ENCODE results near the gene ZP2. TPM values are rescaled to one million over a fixed set of nuclear protein-coding genes. Genes with fewer than 3 reads are reported as not detected.
"Not testable (repeated sequence)": the region's sequence is repeated elsewhere in the genome, so short reads cannot be mapped to it uniquely, and the experiment has no call there.

The ZP2 gene
- total RNA-seq, 1 experiment from 2014 or later: not detected

- H3K27ac ChIP-seq (ENCODE audit: low read length); H3K9ac ChIP-seq (ENCODE audit: low read length); H3K9me3 ChIP-seq (ENCODE audit: low read length); H3K4me1 ChIP-seq (ENCODE audit: insufficient read depth, low read length); BruUV-seq (replicated peaks); H3K36me3 ChIP-seq (ENCODE audit: low read depth, low read length); DNase-seq; CTCF ChIA-PET; H3F3A ChIP-seq (ENCODE audit: low read length, unreplicated experiment); POLR2A ChIA-PET (ENCODE audit: unreplicated experiment); H3K27me3 ChIP-seq (ENCODE audit: low read length); H4K20me1 ChIP-seq (ENCODE audit: low read length); H3K4me2 ChIP-seq (ENCODE audit: low read length); H3K4me3 ChIP-seq (ENCODE audit: low read length); H2AFZ ChIP-seq (ENCODE audit: low read length); intact Hi-C loops (cut with micrococcal nuclease); H3K79me2 ChIP-seq (ENCODE audit: low read length); ATAC-seq; H3K9me2 ChIP-seq (replicated peaks; ENCODE audit: low read length): not testable (repeated sequence)
These were observed 59.0 kb downstream of the ZP2 start for GRCh38 chr16:21152160-21153030.

GRCh38 chr16:21150375-21151001 is 60.9 kb downstream of the ZP2 start, which contains the start of gene DNAH3:
Gene DNAH3 (minus strand): TSS chr16:21150846. CDS start chr16:21150319, 527 bp downstream.
- H2AFZ ChIP-seq (ENCODE audit: low read length): no peak within 1 kb of the TSS
- no peaks in the 10 kb centered on the region for H3K9me3 ChIP-seq (ENCODE audit: low read length)
- ChIA-PET CTCF (no interaction called here), POLR2A (ENCODE audit: unreplicated experiment) (no interaction called here)
- no peak within 1 kb of the TSS for H3K27ac ChIP-seq (ENCODE audit: low read length)
- TF ChIP-seq EZH2 (IDR thresholded peaks at IDR 0.05; ENCODE audit: low read length, unreplicated experiment): no peak
- TF ChIP-seq CTCF (conservative IDR thresholded peaks at IDR 0.05; ENCODE audit: low read depth, low read length): no peak
- no peak for TF ChIP-seq EZH2phosphoT487 (IDR thresholded peaks at IDR 0.05; ENCODE audit: borderline replicate concordance, low read length)
- H3K27me3 ChIP-seq (ENCODE audit: low read length): no peaks in the 10 kb centered on the region
- H3K9ac ChIP-seq (ENCODE audit: low read length): no peak within 1 kb of the TSS
- no peak within 1 kb of the TSS for H3K4me2 ChIP-seq (ENCODE audit: low read length)
- H3K79me2 ChIP-seq (ENCODE audit: low read length): no peaks in the 10 kb centered on the region
- H3F3A ChIP-seq (ENCODE audit: low read length, unreplicated experiment): no peaks in the 10 kb centered on the region
- no peaks in the 10 kb centered on the region for H3K4me1 ChIP-seq (ENCODE audit: insufficient read depth, low read length)
- H3K36me3 ChIP-seq (ENCODE audit: low read depth, low read length): no peaks in the 10 kb centered on the region
- BruUV-seq (replicated peaks): no TSS peak
- intact Hi-C loops (cut with micrococcal nuclease): no loop called here
- H4K20me1 ChIP-seq (ENCODE audit: low read length): no peaks in the 10 kb centered on the region
- ATAC-seq (no peak), DNase-seq (no peak)
- H3K4me3 ChIP-seq (ENCODE audit: low read length): no peak within 1 kb of the TSS
- H3K9me2 ChIP-seq (replicated peaks; ENCODE audit: low read length): no peaks in the 10 kb centered on the region

Other genes with a start within 250 kb of the ZP2 start
- under 0.01 and 0.11 TPM in 2 replicates for gene DNAH3, start 60.7 kb downstream of the ZP2 start, total RNA-seq (2014; rRNA removed)
- 3.6 and 11.5 TPM in 2 replicates for gene LDAF1, start 52.9 kb downstream of the ZP2 start, total RNA-seq (2014; rRNA removed)
- gene ANKS4B, start 22.1 kb upstream of the ZP2 start, total RNA-seq (2014; rRNA removed): not detected in 2 replicates
- not detected in 2 replicates for gene CRYM, start 66.7 kb upstream of the ZP2 start, total RNA-seq (2014; rRNA removed)

Measured in PC-3 (cell line).